Measurements from ENCODE around the gene MRPL4. TPM values are rescaled to one million over a fixed set of nuclear protein-coding genes. Genes with fewer than 3 reads are reported as not detected.

The MRPL4 gene
- total RNA-seq, 1 experiment from 2014 or later = 99.3 TPM

GRCh38 chr19:10268071-10268470, 16.1 kb downstream of the MRPL4 start:
- H3K9ac ChIP-seq (ENCODE audit: extremely low read depth, insufficient read length, low read length) = no peak overlapping the region
- no peak overlapping the region for H3K27ac ChIP-seq (ENCODE audit: insufficient read length, low read depth, low read length)
- no peak overlapping the region for H3K18ac ChIP-seq (ENCODE audit: insufficient read length, low read depth, low read length)
- H2BK20ac ChIP-seq (ENCODE audit: low read depth, low read length, poor library complexity, severe bottlenecking) = no peak overlapping the region
- no peak for TF ChIP-seq CTCF (conservative IDR thresholded peaks at IDR 0.05)
- Mint-ChIP-seq H3K9me3 (no peaks in the 10 kb centered on the region), H3K27ac (no peak overlapping the region), H3K36me3 (ENCODE audit: insufficient read depth in 1 of 3, low read depth in 3 of 3) (no peaks in the 10 kb centered on the region), H3K27me3 (ENCODE audit: low read depth) (peaks cover 59% of the 10 kb centered on the region), H3K4me3 (no peak overlapping the region), H3K4me1 (0 out of 4 replicates have a peak, but pooled peaks cover 0 to 6% of the 10 kb centered on the region in 2 experiments)
- no CpG with 5 or more reads among the region's 6 CpGs for WGBS (ENCODE audit: extremely low coverage, insufficient read length, low lambda C conversion rate)
- no peak overlapping the region for H3K4me2 ChIP-seq (ENCODE audit: insufficient read depth, insufficient read length, low read length)
- H2BK120ac ChIP-seq (ENCODE audit: low read depth, low read length, poor library complexity, severe bottlenecking) = no peak overlapping the region
- no peaks in the 10 kb centered on the region for H3K4me1 ChIP-seq (ENCODE audit: insufficient read depth, low read length)
- H4K8ac ChIP-seq (replicated peaks; ENCODE audit: insufficient read length, low read depth, low read length) = no peak overlapping the region
- peaks cover 6% of the 10 kb centered on the region for H3K23me2 ChIP-seq (ENCODE audit: insufficient read length, low read depth, low read length, poor library complexity, severe bottlenecking)
- H3K23ac ChIP-seq (ENCODE audit: insufficient read length, low read depth, low read length) = no peak overlapping the region
- no peak overlapping the region for H3K14ac ChIP-seq (ENCODE audit: insufficient read depth, low read length)
- no peaks in the 10 kb centered on the region for H3K79me2 ChIP-seq (ENCODE audit: insufficient read depth, low read length)
- no peak overlapping the region for H4K91ac ChIP-seq (ENCODE audit: insufficient read length, low read depth, low read length)
- H2AFZ ChIP-seq (ENCODE audit: low read length) = no peak overlapping the region
- H2BK15ac ChIP-seq (ENCODE audit: low read depth, low read length) = no peak overlapping the region
- H3K4ac ChIP-seq (ENCODE audit: low read depth, low read length) = no peak overlapping the region
- no peaks in the 10 kb centered on the region for H3K79me1 ChIP-seq (ENCODE audit: insufficient read depth, low read depth, low read length, poor library complexity, severe bottlenecking)
- no peak overlapping the region for H3K56ac ChIP-seq (ENCODE audit: insufficient read length, low read depth, low read length)
- no peak overlapping the region for H2BK12ac ChIP-seq (ENCODE audit: insufficient read length, low read depth, low read length)
- H4K5ac ChIP-seq (ENCODE audit: insufficient read length, low read depth, low read length) = no peak overlapping the region
- H3K9me3 ChIP-seq (ENCODE audit: control insufficient read depth, low read depth, low read length) = no peaks in the 10 kb centered on the region
- no peak overlapping the region for H2AK5ac ChIP-seq (ENCODE audit: insufficient read length, low read length)
- H2BK5ac ChIP-seq (ENCODE audit: insufficient read length, low read length) = no peak overlapping the region
- DNase-seq = no peak
- peaks cover 9% of the 10 kb centered on the region; the same call in 1 of the 2 replicates for H3K27me3 ChIP-seq (ENCODE audit: insufficient read depth, low read length)
- no peaks in the 10 kb centered on the region for H4K20me1 ChIP-seq (ENCODE audit: control insufficient read depth, insufficient read depth, insufficient read length)
- H3T11ph ChIP-seq (ENCODE audit: low read length) = no peak overlapping the region

Measured in H9 (cell line).